PFSK-1 (cell line): Measurements from ENCODE around the gene CD55.

ENCODE experiments used
- REST ChIP-seq, 2 experiments: IDR thresholded peaks; 2 replicates each; pipeline versions ENCODE4 v1.6.1 to v1.8.0; 2011 to 2012; ENCODE audit warnings: low read depth in 2 of 2, low read length in 2 of 2, control low read depth in 1 of 2, inconsistent platforms in 1 of 2, mild to moderate bottlenecking in 1 of 2, moderate library complexity in 1 of 2; ENCODE audit not compliant: insufficient read depth in 1 of 2
- SIN3A ChIP-seq: IDR thresholded peaks from 2 replicates; pipeline ENCODE4 v1.6.1; 2012; ENCODE audit warnings: mild to moderate bottlenecking, low read length, moderate library complexity, borderline replicate concordance; ENCODE audit not compliant: insufficient read depth

- TF ChIP-seq SIN3A (no peak), REST (IDR thresholded peaks at IDR 0.05; ENCODE audit: insufficient read depth in 1 of 2, low read depth in 2 of 2, low read length in 2 of 2) (no peak)
These were observed 34.2 kb downstream of the CD55 start for GRCh38 chr1:207355513-207356295.
